Measurements from ENCODE around the gene DNAAF6.
"Not testable (repeated sequence)": the region's sequence is repeated elsewhere in the genome, so short reads cannot be mapped to it uniquely, and the experiment has no call there.

The DNAAF6 gene
- 0 reads per million in 3 donors for total RNA-seq

DNA sequence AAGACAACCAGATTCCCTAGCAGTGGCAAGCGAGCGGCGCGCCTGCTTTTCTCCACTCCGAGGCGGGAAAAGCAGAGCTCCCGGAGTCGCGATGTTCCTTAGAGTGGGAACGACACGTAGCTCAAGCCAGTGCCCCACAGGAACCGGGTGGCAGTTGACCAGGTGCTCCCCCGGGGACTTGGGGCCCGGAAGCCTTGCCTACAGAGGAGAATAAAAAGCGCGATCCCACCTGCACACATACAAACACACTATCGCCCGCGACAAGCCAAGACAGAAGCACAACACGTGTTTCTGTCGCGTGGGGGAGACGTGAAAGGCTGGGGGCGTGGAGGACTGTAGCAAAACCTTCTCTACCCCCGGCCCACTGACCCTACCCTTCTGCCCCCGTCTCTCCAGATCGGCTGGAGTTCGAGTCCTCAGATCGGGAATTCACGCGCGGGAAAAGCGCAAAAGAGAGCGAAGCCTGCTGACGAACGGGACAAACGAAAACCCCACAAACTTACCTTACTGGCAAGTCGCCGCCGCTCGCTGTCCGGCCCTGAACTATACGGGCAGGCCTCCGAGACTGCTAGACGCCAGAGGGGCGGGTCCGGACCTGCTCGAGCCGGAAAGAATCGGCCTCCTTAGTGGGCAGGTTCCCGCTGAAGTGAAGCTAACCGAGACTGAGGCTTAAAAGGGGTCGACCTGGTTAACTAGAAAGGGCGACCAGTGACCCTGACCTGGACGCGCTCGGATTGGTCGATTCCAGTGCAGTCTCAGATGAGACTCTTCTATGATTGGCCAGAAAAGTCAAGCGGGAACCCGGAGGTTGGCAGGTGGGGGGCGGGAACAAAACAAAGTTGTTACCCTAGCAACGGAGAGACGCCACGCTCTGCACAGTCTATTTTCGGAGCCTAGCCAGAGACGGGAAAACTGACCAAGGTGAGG, at the start of gene DNAAF6, which contains the start of gene NUP62CL:
TSS of gene DNAAF6 (plus strand) at position 842 of the 927 bp plus-strand sequence. CDS start 6,265 bp downstream, outside the sequence.
TSS of gene NUP62CL (minus strand) at position 664 of the 927 bp plus-strand sequence. CDS start 31,287 bp downstream, outside the sequence.
- peak within 1 kb of the TSS; percentile 45 for H3K27ac ChIP-seq (ENCODE audit: insufficient read depth, low read length, poor library complexity, severe bottlenecking)
- H3K27me3 ChIP-seq (replicated peaks; ENCODE audit: control insufficient read depth, insufficient read depth, low read length, poor library complexity, severe bottlenecking): no peaks in the 10 kb centered on the region
- H3K4me3 ChIP-seq (ENCODE audit: insufficient read depth, low read depth, low read length, poor library complexity, severe bottlenecking): peak within 1 kb of the TSS; percentile 73
- DNase-seq: peak; percentile 53 to 68 (median 60)
- no peaks in the 10 kb centered on the region for H3K9me3 ChIP-seq (ENCODE audit: control insufficient read depth, low read length)
- no peaks in the 10 kb centered on the region for H3K36me3 ChIP-seq (ENCODE audit: control insufficient read depth, insufficient read depth, low read length)
- H3K4me1 ChIP-seq (ENCODE audit: control insufficient read depth, insufficient read depth, low read length, poor library complexity, severe bottlenecking): no peaks in the 10 kb centered on the region

DNA sequence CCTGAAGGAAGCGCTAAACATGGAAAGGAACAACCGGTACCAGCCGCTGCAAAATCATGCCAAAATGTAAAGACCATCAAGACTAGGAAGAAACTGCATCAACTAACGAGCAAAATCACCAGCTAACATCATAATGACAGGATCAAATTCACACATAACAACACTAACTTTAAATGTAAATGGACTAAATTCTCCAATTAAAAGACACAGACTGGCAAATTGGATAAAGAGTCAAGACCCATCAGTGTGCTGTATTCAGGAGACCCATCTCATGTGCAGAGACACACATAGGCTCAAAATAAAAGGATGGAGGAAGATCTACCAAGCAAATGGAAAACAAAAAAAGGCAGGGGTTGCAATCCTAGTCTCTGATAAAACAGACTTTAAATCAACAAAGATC, 48.8 kb upstream of the DNAAF6 start:
- H3K27ac ChIP-seq (ENCODE audit: insufficient read depth, low read length, poor library complexity, severe bottlenecking); H3K4me1 ChIP-seq (ENCODE audit: control insufficient read depth, insufficient read depth, low read length, poor library complexity, severe bottlenecking); DNase-seq; H3K4me3 ChIP-seq (ENCODE audit: insufficient read depth, low read depth, low read length, poor library complexity, severe bottlenecking); H3K36me3 ChIP-seq (ENCODE audit: control insufficient read depth, insufficient read depth, low read length); H3K27me3 ChIP-seq (replicated peaks; ENCODE audit: control insufficient read depth, insufficient read depth, low read length, poor library complexity, severe bottlenecking); H3K9me3 ChIP-seq (ENCODE audit: control insufficient read depth, low read length): not testable (repeated sequence)

DNA sequence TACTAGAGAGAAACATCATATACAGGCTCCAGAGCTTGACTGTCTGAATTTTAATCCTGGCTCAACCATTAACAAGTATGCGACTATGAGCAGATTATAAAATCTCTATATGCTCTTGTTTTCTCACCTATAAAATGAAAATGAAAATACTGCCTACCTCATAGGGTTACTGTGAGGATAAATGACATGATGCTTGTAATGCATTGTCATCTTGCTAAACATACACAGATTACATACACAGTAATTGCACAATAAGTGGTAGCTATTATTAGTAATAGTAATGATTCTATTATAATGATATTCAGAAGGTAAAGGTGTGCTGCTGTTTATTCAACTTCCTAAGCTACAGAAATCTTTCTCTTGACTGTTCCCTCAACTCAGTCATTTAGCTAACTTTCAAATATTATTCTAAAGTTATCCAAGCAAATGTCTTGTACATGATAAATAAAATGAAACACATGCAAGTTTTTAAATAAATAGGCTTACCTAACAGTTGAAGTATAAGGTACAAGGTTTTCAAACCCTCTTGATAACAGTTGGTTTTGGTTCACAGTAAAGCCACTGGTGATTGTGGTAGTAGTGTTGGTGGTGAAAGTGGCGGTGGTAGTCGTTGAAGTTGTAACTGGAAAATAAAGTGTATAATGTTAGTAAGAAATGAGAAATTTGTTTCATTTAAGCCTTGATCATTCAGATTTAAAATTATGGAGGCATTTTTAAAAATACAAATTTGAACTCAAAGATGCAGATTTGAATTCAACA, 39.1 kb upstream of the DNAAF6 start:
- Histone ChIP-seq H3K4me3 (ENCODE audit: insufficient read depth, low read depth, low read length, poor library complexity, severe bottlenecking) (no peak overlapping the region), H3K27me3 (replicated peaks; ENCODE audit: control insufficient read depth, insufficient read depth, low read length, poor library complexity, severe bottlenecking) (no peaks in the 10 kb centered on the region), H3K36me3 (ENCODE audit: control insufficient read depth, insufficient read depth, low read length) (no peaks in the 10 kb centered on the region), H3K27ac (ENCODE audit: insufficient read depth, low read length, poor library complexity, severe bottlenecking) (no peak overlapping the region), H3K9me3 (ENCODE audit: control insufficient read depth, low read length) (no peaks in the 10 kb centered on the region), H3K4me1 (ENCODE audit: control insufficient read depth, insufficient read depth, low read length, poor library complexity, severe bottlenecking) (no peaks in the 10 kb centered on the region)
- no peak for DNase-seq

DNA sequence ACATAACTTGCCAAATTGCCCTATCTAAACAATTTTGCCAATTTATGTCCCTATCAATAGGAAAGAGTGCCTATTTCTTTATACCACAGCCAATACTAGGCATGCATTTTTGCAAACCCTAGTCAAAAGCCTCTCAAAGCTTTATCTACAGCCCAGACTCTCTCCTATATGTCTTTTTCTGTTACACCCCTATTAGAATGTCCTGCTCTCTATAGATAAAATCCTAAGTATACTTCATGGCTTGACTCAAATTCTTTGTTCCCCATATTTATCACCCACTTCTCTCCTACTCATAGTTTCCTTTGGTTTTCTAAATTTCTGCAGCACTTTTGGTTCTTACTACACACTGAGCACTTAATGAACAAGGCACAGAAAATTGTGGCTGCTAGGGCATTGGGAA, 38.2 kb upstream of the DNAAF6 start:
- no peaks in the 10 kb centered on the region for H3K9me3 ChIP-seq (ENCODE audit: control insufficient read depth, low read length)

DNA sequence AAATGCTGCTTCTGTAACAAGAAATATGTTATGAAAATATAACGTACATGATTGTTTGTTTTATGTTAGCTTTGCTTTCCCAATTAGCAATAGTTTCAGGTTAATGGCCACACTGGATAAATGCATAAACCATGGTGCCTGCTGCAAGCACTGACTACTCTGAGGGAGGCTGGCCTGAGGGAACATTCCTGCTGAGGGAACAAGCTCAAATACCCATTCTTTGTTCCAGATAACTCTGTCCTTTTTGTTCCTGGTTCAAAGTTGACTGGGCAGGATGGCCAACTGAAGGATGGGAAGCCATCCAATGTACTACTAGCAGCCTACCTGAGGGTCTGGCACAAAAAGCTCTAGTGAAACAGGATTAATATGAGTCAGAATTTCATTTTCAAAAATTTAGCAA, 37.7 kb upstream of the DNAAF6 start:
- Histone ChIP-seq H3K4me1 (ENCODE audit: control insufficient read depth, insufficient read depth, low read length, poor library complexity, severe bottlenecking) (no peaks in the 10 kb centered on the region), H3K4me3 (ENCODE audit: insufficient read depth, low read depth, low read length, poor library complexity, severe bottlenecking) (no peak overlapping the region), H3K36me3 (ENCODE audit: control insufficient read depth, insufficient read depth, low read length) (no peaks in the 10 kb centered on the region), H3K27me3 (replicated peaks; ENCODE audit: control insufficient read depth, insufficient read depth, low read length, poor library complexity, severe bottlenecking) (no peaks in the 10 kb centered on the region), H3K27ac (ENCODE audit: insufficient read depth, low read length, poor library complexity, severe bottlenecking) (no peak overlapping the region), H3K9me3 (ENCODE audit: control insufficient read depth, low read length) (no peaks in the 10 kb centered on the region)
- no peak for DNase-seq

More for the DNA sequence above, 38.2 kb upstream of the DNAAF6 start:
- no peak for DNase-seq
- H3K36me3 ChIP-seq (ENCODE audit: control insufficient read depth, insufficient read depth, low read length): no peaks in the 10 kb centered on the region
- no peak overlapping the region for H3K4me3 ChIP-seq (ENCODE audit: insufficient read depth, low read depth, low read length, poor library complexity, severe bottlenecking)
- no peaks in the 10 kb centered on the region for H3K4me1 ChIP-seq (ENCODE audit: control insufficient read depth, insufficient read depth, low read length, poor library complexity, severe bottlenecking)
- no peak overlapping the region for H3K27ac ChIP-seq (ENCODE audit: insufficient read depth, low read length, poor library complexity, severe bottlenecking)
- no peaks in the 10 kb centered on the region for H3K27me3 ChIP-seq (replicated peaks; ENCODE audit: control insufficient read depth, insufficient read depth, low read length, poor library complexity, severe bottlenecking)

DNA sequence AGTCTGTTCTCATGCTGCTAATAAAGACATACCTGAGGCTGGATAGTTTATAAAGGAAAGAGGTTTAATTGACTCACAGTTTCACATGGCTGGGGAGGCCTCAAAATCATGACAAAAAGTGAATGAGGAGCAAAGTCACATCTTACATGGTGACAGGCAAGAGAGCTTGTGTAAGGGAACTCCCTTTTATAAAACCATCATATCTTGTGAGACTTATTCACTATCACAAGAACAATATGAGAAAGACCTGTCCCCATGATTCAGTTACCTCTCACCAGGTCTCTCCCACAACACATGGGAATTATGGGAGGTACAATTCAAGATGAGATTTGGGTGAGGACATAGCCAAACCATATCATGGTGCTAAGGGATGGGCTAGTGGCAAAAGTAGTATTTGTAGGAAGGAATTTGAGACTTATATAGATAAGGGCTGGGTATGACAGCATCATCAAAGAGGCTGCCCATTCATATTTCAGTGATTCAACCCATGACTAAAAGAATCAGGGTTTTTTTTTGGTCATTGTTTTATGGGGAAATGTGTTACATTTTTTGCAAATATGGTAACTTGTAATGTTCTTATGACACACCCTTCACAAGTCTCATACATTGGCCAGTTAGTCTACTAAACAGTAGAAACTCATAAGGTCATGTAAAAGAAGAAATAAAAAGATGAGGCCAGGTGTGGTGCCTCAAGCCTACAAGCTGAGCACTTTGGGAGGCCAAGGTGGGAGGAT, 34.9 kb upstream of the DNAAF6 start:
- Histone ChIP-seq H3K27ac (ENCODE audit: insufficient read depth, low read length, poor library complexity, severe bottlenecking) (no peak overlapping the region), H3K4me3 (ENCODE audit: insufficient read depth, low read depth, low read length, poor library complexity, severe bottlenecking) (no peak overlapping the region), H3K36me3 (ENCODE audit: control insufficient read depth, insufficient read depth, low read length) (no peaks in the 10 kb centered on the region), H3K4me1 (ENCODE audit: control insufficient read depth, insufficient read depth, low read length, poor library complexity, severe bottlenecking) (no peaks in the 10 kb centered on the region), H3K9me3 (ENCODE audit: control insufficient read depth, low read length) (no peaks in the 10 kb centered on the region), H3K27me3 (replicated peaks; ENCODE audit: control insufficient read depth, insufficient read depth, low read length, poor library complexity, severe bottlenecking) (no peaks in the 10 kb centered on the region)
- DNase-seq: no peak

DNA sequence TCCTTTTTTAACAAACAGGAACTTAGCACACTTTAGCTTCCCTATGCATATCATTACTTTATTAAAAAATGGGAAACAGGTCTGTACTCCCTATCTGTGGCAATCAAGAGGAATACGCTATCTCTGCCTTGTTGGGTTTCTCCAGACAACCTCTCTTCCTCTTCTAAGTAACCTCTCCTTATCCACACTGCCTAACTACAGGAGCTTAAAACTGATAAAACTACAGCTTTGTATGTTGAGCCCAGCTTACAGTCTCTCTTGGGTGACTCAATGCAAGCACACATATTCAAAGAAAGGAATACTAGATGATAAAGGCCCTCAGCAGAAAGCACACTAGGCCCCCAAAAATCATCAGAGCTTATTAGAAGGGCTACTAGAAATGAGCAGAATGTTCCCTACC, 9.1 kb upstream of the DNAAF6 start:
- Histone ChIP-seq H3K27ac (ENCODE audit: insufficient read depth, low read length, poor library complexity, severe bottlenecking) (no peak overlapping the region), H3K4me3 (ENCODE audit: insufficient read depth, low read depth, low read length, poor library complexity, severe bottlenecking) (no peak overlapping the region), H3K9me3 (ENCODE audit: control insufficient read depth, low read length) (no peaks in the 10 kb centered on the region), H3K36me3 (ENCODE audit: control insufficient read depth, insufficient read depth, low read length) (no peaks in the 10 kb centered on the region), H3K27me3 (replicated peaks; ENCODE audit: control insufficient read depth, insufficient read depth, low read length, poor library complexity, severe bottlenecking) (no peaks in the 10 kb centered on the region), H3K4me1 (ENCODE audit: control insufficient read depth, insufficient read depth, low read length, poor library complexity, severe bottlenecking) (no peaks in the 10 kb centered on the region)
- no peak for DNase-seq

DNA sequence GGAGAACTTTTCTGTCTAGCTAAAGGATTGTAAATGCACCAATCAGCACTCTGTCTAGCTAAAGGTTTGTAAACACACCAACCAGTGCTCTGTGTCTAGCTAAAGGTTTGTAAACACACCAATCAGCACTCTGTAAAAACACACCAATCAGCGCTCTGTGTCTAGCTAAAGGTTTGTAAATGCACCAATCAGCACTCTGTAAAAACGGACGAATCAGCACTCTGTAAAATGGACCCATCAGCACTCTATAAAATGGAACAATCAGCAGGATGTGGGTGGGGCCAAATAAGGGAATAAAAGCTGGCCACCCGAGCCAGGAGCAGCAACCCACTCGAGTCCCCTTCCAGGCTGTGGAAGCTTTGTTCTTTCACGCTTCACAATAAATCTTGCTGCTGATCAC, 8.3 kb upstream of the DNAAF6 start:
- H3K4me3 ChIP-seq (ENCODE audit: insufficient read depth, low read depth, low read length, poor library complexity, severe bottlenecking); H3K9me3 ChIP-seq (ENCODE audit: control insufficient read depth, low read length); H3K27ac ChIP-seq (ENCODE audit: insufficient read depth, low read length, poor library complexity, severe bottlenecking); DNase-seq; H3K36me3 ChIP-seq (ENCODE audit: control insufficient read depth, insufficient read depth, low read length); H3K27me3 ChIP-seq (replicated peaks; ENCODE audit: control insufficient read depth, insufficient read depth, low read length, poor library complexity, severe bottlenecking); H3K4me1 ChIP-seq (ENCODE audit: control insufficient read depth, insufficient read depth, low read length, poor library complexity, severe bottlenecking): not testable (repeated sequence)

DNA sequence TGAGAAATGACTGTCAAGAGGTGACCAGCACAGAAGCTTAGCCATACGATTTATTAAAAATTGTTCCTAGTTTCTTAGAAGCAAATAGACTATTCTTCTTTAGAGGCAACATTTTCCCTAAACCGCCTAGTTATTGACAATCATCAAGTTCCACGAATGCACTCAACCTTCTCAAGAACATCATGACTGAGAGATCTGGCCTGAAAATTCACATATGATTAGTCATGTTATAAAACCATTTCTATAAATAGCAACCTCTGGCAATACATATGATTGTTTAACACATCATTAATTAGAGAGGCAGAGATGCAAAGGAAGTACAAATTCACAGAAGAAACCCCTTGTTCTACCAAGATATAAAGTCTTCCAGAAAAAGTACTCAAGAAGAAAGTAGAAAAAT, 6.9 kb upstream of the DNAAF6 start:
- no peak overlapping the region for H3K4me3 ChIP-seq (ENCODE audit: insufficient read depth, low read depth, low read length, poor library complexity, severe bottlenecking)

More for the DNA sequence above, 6.9 kb upstream of the DNAAF6 start:
- Histone ChIP-seq H3K4me1 (ENCODE audit: control insufficient read depth, insufficient read depth, low read length, poor library complexity, severe bottlenecking) (no peaks in the 10 kb centered on the region), H3K27ac (ENCODE audit: insufficient read depth, low read length, poor library complexity, severe bottlenecking) (no peak overlapping the region), H3K9me3 (ENCODE audit: control insufficient read depth, low read length) (no peaks in the 10 kb centered on the region), H3K36me3 (ENCODE audit: control insufficient read depth, insufficient read depth, low read length) (no peaks in the 10 kb centered on the region), H3K27me3 (replicated peaks; ENCODE audit: control insufficient read depth, insufficient read depth, low read length, poor library complexity, severe bottlenecking) (no peaks in the 10 kb centered on the region)
- DNase-seq: no peak
